ENCODE measurements around the gene MICALL1.

Gene MICALL1

DNA sequence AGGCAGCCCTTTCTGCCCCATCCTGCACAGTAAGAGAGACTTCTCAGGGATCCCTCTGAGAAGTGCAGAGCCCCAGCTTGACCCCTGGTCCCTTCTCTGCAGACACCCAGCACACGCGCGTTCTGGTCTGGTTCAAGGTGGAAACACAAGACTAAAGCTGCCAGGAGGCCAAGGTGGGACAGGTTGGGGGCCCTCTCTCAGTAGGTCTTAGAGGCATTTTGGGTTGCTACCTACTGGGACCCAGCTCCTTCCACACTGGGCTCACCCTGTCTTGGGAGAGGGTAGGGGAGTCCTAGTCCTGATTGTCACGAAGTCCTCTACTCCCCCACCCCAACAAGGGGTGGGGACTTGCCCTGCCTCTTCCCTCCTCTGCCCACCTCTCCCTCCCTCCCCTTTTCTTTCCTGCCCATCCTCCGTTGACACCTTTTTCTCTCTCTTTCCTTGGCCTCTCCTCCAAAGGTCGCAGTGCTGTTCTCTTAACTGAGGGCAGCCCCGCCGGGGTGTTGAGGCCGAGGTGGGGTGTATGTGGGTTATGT is 79.0 kb downstream of the MICALL1 start:
- no peak for DNase-seq

DNA sequence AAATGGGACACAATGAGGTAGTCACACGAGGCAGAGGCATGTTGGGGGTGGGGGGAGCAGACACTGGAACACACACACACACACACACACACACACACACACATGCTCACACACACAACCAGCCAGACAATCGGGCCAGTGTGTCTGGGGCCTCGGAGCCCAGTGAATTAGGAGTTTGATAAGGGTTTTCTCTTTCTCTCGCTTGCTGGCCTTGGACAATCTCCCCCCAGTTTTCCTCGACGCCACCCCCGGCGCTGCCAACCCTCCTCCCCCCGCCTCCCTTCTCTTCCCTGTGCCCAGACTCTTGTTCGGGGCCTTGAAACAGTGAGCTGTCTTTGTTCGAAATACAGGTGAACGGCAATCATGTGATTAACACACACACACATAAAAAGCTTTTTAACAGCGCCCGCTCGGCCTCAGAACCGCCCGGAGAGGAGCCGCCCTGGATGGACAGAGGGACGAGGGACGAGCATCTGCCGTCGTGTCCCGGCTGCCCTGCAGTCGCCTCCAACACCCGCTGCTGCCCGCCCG is 79.7 kb downstream of the MICALL1 start:
- DNase-seq = no peak

DNA sequence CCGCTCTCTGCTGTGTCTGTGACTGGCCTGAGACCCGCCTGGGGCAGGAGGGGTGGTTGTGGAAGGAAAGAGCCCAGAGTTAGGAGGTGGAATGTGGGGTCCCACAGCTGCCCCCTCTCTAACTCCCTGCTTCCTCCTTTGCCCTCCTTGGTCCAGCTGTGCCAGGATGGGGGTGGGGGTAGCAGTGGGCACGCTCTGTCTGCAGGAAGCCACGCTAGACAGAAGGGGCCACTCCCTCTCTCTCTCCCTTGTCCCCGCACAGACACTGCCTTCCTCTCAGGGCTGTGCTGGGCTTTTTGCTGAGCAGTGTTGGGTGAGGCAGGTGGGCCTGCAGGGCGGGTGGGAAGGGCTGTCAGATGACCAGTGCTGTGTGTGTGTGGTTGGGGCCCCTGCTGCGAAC is 80.3 kb downstream of the MICALL1 start:
- no peak for DNase-seq

- no peak for DNase-seq
These were observed 83.3 kb downstream of the MICALL1 start for GRCh38 chr22:37989146-37990045.

DNA sequence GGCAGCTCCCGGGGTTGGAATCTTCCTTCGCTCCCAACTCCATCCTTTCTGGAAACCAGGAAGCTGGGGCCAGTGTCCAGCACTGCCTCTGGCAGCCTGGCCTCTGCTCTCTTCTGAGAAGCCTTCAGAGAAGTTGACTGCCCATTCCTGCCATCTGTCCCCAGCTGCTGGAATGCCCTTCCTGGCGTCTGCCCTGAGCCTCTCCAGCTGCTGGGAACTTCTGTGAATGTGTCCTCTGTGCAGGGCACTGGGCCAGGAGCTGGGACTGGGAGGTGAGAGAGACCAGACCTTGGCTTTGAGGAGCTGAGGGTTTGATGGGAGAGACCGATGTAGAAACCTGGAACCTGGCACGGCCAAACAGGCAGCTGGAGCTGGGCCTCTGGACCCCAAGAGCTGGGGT is 84.2 kb downstream of the MICALL1 start:
- DNase-seq = no peak

- DNase-seq = no peak
These were observed 84.8 kb downstream of the MICALL1 start for GRCh38 chr22:37990862-37991261.

GRCh38 chr22:37991731-37992442 is 85.8 kb downstream of the MICALL1 start:
- no peak for DNase-seq

All from CD4-positive, alpha-beta T cell treated with Interleukin-4 for 4 hours (primary cell).